Mucosa of stomach (tissue), 1 donor: ENCODE measurements around the gene PPM1H.

Experiments
- H3K27me3 ChIP-seq: one replicate; pipeline ENCODE4 v1.7.0; 2013; ENCODE audit warnings: mild to moderate bottlenecking, low read length; ENCODE audit not compliant: control insufficient read depth, insufficient read depth
- H3K36me3 ChIP-seq: one replicate; pipeline ENCODE4 v1.7.0; 2013; ENCODE audit warnings: low read length; ENCODE audit not compliant: control insufficient read depth, insufficient read depth
- H3K4me1 ChIP-seq: one replicate; pipeline ENCODE4 v1.7.0; 2013; ENCODE audit warnings: mild to moderate bottlenecking, low read length; ENCODE audit not compliant: control insufficient read depth, insufficient read depth
- H3K4me3 ChIP-seq: one replicate; pipeline ENCODE4 v1.7.0; 2013; ENCODE audit warnings: low read length
- H3K9ac ChIP-seq: one replicate; pipeline ENCODE4 v1.7.0; 2013; ENCODE audit warnings: mild to moderate bottlenecking, low read length, moderate library complexity
- H3K9me3 ChIP-seq: one replicate; pipeline ENCODE4 v1.7.0; 2013; ENCODE audit warnings: mild to moderate bottlenecking, low read length, moderate library complexity; ENCODE audit not compliant: control insufficient read depth
- donor health status: Pancreatic carcinoma.

The PPM1H gene

GRCh38 chr12:62642486-62642885 lies 292.5 kb downstream of the PPM1H start:
- Histone ChIP-seq H3K27me3 (peaks cover 5% of the 10 kb centered on the region), H3K4me3 (no peak overlapping the region), H3K9ac (no peak overlapping the region), H3K4me1 (peaks cover 4% of the 10 kb centered on the region), H3K9me3 (no peaks in the 10 kb centered on the region), H3K36me3 (no peaks in the 10 kb centered on the region)

DNA sequence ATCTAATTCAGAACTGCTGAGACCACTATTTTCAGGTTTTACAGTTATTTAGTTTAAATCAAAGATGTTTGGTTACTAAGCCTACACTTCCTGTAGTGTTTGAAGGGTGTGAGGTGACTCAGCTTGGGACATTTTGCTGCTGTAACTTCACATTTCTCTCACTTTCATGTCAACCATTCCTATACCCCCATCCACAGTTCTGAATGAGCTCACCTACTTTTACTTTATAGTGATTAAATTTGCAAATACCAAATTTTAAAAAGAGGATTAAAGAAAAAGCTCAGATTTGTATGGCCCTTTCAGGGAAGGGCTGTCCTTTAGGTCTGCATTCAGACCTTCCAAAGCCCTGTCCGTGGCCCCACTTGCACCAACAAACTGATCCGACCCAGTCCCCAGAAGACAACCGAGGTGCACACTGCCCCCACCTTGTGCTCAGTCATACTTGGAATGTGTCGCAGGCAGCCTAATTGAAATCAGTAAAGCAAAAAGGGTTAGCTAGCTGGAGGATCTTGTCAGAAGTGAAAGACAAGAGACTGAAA lies 294.0 kb downstream of the PPM1H start:
- Histone ChIP-seq H3K9me3 (no peaks in the 10 kb centered on the region), H3K36me3 (no peaks in the 10 kb centered on the region), H3K4me3 (no peak overlapping the region), H3K4me1 (peaks cover 4% of the 10 kb centered on the region), H3K27me3 (peaks cover 5% of the 10 kb centered on the region), H3K9ac (no peak overlapping the region)

DNA sequence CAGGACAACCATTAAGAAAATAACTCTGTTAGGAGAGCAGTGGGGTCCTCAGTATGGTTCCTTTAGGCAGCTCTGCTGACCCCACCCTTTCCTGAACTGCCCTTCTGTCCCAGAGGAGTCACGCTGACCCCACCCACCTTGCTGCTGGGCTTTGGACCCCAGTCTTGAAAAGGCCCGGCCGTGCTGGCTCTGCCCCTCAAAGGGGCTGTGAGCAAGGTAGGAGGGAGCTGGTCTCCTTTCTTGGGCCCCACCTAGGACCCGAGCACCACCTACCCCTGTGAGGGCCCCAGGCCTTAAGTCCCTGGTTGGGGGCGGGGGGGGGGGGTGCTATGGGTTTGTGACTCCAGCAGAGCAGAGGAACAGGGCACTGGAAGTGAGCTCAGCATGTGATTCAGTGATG lies 297.3 kb downstream of the PPM1H start:
- Histone ChIP-seq H3K27me3 (peaks cover 17% of the 10 kb centered on the region), H3K36me3 (no peaks in the 10 kb centered on the region), H3K4me1 (peaks cover 5% of the 10 kb centered on the region), H3K4me3 (no peak overlapping the region), H3K9ac (no peak overlapping the region), H3K9me3 (no peaks in the 10 kb centered on the region)

- Histone ChIP-seq H3K9me3 (no peaks in the 10 kb centered on the region), H3K4me1 (peaks cover 12% of the 10 kb centered on the region), H3K27me3 (peaks cover 25% of the 10 kb centered on the region), H3K9ac (no peak overlapping the region), H3K4me3 (no peak overlapping the region), H3K36me3 (no peaks in the 10 kb centered on the region)
These were observed 299.3 kb downstream of the PPM1H start for GRCh38 chr12:62635649-62636048.

DNA sequence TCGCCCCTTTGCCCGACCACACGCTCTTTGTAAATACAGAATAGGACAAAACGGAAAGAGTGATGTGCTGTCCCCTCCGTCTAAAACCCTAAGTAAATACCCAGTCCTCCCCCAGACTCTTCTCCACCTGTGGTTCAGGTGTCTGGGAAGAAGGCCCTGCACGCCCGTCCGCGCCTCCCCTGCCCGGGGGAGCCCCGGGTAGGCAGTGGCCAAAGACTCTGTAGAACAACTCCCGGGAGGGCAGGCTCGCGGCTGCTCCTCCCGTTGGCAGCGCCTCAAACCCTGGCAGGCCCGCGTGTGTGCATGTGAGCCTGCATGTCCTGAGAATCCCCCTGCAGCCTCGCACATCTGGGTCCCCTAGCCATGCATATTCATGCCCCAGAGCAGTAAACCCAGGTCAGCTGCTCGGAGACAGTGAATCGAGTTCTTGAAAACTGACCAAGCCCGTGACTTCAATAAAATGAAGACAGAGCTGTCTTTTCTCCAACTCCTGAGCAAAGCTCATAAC lies 302.5 kb downstream of the PPM1H start:
- Histone ChIP-seq H3K4me1 (peaks cover 12% of the 10 kb centered on the region), H3K27me3 (peaks cover 25% of the 10 kb centered on the region), H3K9ac (peak overlapping the region; percentile 51), H3K4me3 (peak overlapping the region; percentile 51), H3K9me3 (no peaks in the 10 kb centered on the region), H3K36me3 (no peaks in the 10 kb centered on the region)

DNA sequence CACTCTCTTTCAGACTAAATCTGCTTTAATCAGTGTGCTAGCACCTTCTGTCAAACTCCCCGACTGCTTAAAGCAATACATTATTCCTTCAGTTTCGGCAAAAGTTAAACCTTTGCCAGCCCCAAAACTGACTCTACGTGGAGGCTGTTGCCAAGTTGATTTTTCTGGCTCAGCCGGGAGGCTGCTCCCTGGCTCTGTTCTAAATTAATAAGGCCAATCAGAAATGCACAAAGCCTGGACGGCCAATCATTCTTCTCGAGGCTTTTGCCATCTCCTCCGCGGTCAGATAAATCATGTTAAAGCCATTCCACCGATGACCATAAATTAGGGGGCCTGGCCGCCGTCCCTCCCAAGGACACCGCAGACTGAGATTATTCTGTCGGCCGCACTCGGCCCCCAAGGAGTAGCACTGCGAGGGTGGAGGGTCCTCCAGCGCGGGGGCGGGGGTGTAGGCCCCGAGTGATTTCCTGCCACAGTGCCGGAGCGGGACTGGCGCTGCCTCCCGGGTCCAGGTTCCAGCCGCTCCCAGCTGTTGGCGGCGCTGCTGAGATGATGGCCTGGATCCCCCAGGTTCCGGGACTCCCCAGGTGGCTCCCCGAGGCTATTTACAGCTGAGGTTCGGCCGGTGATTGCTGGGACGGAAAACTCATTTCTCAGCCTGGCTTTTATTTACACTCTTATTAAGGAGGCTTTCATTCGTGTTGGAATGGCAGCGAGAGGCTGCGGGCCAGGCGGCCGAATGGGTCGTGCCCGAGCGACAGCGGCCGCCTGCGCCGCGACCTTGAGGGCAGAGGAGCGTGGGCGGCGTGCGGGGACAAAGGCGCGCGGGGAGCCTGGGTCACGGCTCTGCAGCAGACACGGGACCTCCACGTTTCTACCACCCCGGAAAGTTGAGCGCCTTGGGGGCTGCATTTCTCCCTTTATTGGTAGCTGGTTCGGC lies 303.2 kb downstream of the PPM1H start:
- Histone ChIP-seq H3K36me3 (no peaks in the 10 kb centered on the region), H3K9me3 (no peaks in the 10 kb centered on the region), H3K4me1 (peaks cover 12% of the 10 kb centered on the region), H3K27me3 (peaks cover 25% of the 10 kb centered on the region), H3K4me3 (peak overlapping the region; percentile 51), H3K9ac (peak overlapping the region; percentile 51)

- H3K9ac ChIP-seq: no peak overlapping the region
- peaks cover 20% of the 10 kb centered on the region for H3K4me1 ChIP-seq
- no peaks in the 10 kb centered on the region for H3K9me3 ChIP-seq
- H3K36me3 ChIP-seq: no peaks in the 10 kb centered on the region
- no peak overlapping the region for H3K4me3 ChIP-seq
- H3K27me3 ChIP-seq: peaks cover 25% of the 10 kb centered on the region
These were observed 304.8 kb downstream of the PPM1H start for GRCh38 chr12:62629971-62630739.

DNA sequence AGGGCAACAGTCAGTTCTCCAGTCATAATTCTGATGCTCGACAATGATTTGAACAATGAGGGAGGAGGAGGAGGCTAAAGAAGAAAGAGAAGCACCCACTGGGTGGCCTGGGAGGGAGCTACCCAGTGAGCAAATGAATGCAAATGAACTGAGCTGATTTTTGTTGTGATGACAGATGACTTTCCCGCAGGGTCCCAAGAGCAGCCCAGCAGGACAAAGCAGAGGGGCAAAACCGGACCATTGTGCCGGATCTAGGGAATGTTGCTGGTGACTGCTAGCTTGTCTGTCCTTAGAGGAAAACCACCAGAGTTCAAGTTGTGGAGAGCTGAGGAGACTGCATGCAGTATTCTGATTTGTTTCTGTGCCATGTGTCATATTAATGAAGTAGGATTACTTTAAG lies 305.5 kb downstream of the PPM1H start:
- H3K4me1 ChIP-seq: peaks cover 20% of the 10 kb centered on the region
- H3K9ac ChIP-seq: no peak overlapping the region
- peaks cover 25% of the 10 kb centered on the region for H3K27me3 ChIP-seq
- no peak overlapping the region for H3K4me3 ChIP-seq
- H3K36me3 ChIP-seq: no peaks in the 10 kb centered on the region
- no peaks in the 10 kb centered on the region for H3K9me3 ChIP-seq

GRCh38 chr12:62627181-62627580 lies 307.8 kb downstream of the PPM1H start:
- Histone ChIP-seq H3K36me3 (no peaks in the 10 kb centered on the region), H3K9ac (no peak overlapping the region), H3K4me3 (no peak overlapping the region), H3K9me3 (no peaks in the 10 kb centered on the region), H3K27me3 (peaks cover 8% of the 10 kb centered on the region), H3K4me1 (peaks cover 17% of the 10 kb centered on the region)

DNA sequence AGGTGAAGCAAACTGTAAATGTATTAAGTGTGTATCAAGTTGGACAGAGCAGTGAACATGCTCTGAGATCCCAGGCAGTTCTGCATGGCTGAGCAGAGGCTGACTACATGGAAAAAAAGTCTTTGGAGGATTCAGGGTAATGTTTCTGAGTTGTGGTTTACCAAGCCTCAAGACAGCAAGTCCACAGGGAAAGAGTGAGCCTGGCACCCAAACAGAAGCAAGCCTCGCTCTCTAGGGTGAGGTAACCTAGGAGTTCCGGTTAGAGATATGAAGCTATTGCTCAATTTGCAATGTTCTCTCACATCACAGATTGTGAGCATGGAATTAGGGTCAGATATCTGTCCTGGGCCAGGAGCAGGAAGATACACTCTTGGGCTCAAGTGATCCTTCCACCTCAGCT lies 309.7 kb downstream of the PPM1H start:
- Histone ChIP-seq H3K9ac (no peak overlapping the region), H3K27me3 (no peaks in the 10 kb centered on the region), H3K9me3 (no peaks in the 10 kb centered on the region), H3K36me3 (no peaks in the 10 kb centered on the region), H3K4me3 (no peak overlapping the region), H3K4me1 (peaks cover 12% of the 10 kb centered on the region)

GRCh38 chr12:62622177-62622576 lies 312.8 kb downstream of the PPM1H start:
- H3K27me3 ChIP-seq: no peaks in the 10 kb centered on the region
- H3K36me3 ChIP-seq: no peaks in the 10 kb centered on the region
- peaks cover 21% of the 10 kb centered on the region for H3K4me1 ChIP-seq
- no peaks in the 10 kb centered on the region for H3K9me3 ChIP-seq
- no peak overlapping the region for H3K4me3 ChIP-seq
- H3K9ac ChIP-seq: no peak overlapping the region
